CD4-positive, alpha-beta T cell treated with Interleukin-17A for 4 hours (primary cell): ENCODE measurements around the gene TENM4.

ENCODE experiments used
- DNase-seq: peaks from one replicate; pipeline ENCODE4 v3.0.0-alpha.2; 2020; ENCODE audit warnings: mixed read lengths

TENM4 gene

GRCh38 chr11:78797559-78797958 is 643.3 kb downstream of the TENM4 start:
- no peak for DNase-seq

GRCh38 chr11:78796956-78797355 is 643.9 kb downstream of the TENM4 start:
- no peak for DNase-seq

- DNase-seq, result no peak
These were observed 645.1 kb downstream of the TENM4 start for GRCh38 chr11:78795621-78796261.

GRCh38 chr11:78791964-78792363 is 648.9 kb downstream of the TENM4 start:
- DNase-seq, result no peak

- DNase-seq, result no peak
These were observed 649.6 kb downstream of the TENM4 start for GRCh38 chr11:78791254-78791653.

- DNase-seq, result no peak
These were observed 650.0 kb downstream of the TENM4 start for GRCh38 chr11:78790784-78791183.

- DNase-seq, result no peak
These were observed 651.5 kb downstream of the TENM4 start for GRCh38 chr11:78789375-78789774.

GRCh38 chr11:78788533-78788932 is 652.3 kb downstream of the TENM4 start:
- no peak for DNase-seq

- no peak for DNase-seq
These were observed 653.1 kb downstream of the TENM4 start for GRCh38 chr11:78787696-78788095.

- no peak for DNase-seq
These were observed 654.1 kb downstream of the TENM4 start for GRCh38 chr11:78786746-78787145.

GRCh38 chr11:78786086-78786485 is 654.7 kb downstream of the TENM4 start:
- no peak for DNase-seq

GRCh38 chr11:78784321-78785061 is 656.3 kb downstream of the TENM4 start:
- no peak for DNase-seq

GRCh38 chr11:78783846-78784245 is 657.0 kb downstream of the TENM4 start:
- no peak for DNase-seq

- no peak for DNase-seq
These were observed 657.5 kb downstream of the TENM4 start for GRCh38 chr11:78783301-78783700.

- no peak for DNase-seq
These were observed 658.1 kb downstream of the TENM4 start for GRCh38 chr11:78782725-78783124.

- no peak for DNase-seq
These were observed 659.9 kb downstream of the TENM4 start for GRCh38 chr11:78780889-78781288.

- no peak for DNase-seq
These were observed 667.3 kb downstream of the TENM4 start for GRCh38 chr11:78773492-78773891.

- DNase-seq, result no peak
These were observed 667.8 kb downstream of the TENM4 start for GRCh38 chr11:78773077-78773476.

- no peak for DNase-seq
These were observed 668.6 kb downstream of the TENM4 start for GRCh38 chr11:78772186-78772585.

- DNase-seq, result no peak
These were observed 669.9 kb downstream of the TENM4 start for GRCh38 chr11:78770931-78771330.

- no peak for DNase-seq
These were observed 671.9 kb downstream of the TENM4 start for GRCh38 chr11:78768971-78769370.

GRCh38 chr11:78768345-78768744 is 672.5 kb downstream of the TENM4 start:
- DNase-seq, result no peak

- DNase-seq, result no peak
These were observed 673.5 kb downstream of the TENM4 start for GRCh38 chr11:78767027-78767932.

GRCh38 chr11:78764946-78765345 is 675.9 kb downstream of the TENM4 start:
- no peak for DNase-seq
